Lower lobe of right lung (tissue), 2 donors: ENCODE results near the gene FGF18. TPM values are rescaled to one million over a fixed set of nuclear protein-coding genes. Genes with fewer than 3 reads are reported as not detected.

Source experiments
- ATAC-seq, 2 donors: fragments of 200-7000 bp; cut with Tn5 transposase; one replicate each; pipeline ENCODE4 v1.9.1; 2020 to 2022; ENCODE audit warnings: mild to moderate bottlenecking in 2 of 2, moderate library complexity in 2 of 2
- DNase-seq: peaks from one replicate; pipeline ENCODE4 v3.0.0-alpha.2; 2020
- H3K27ac ChIP-seq: fragments of 200-600 bp; one replicate; pipeline ENCODE4 v1.8.0; 2022
- H3K27me3 ChIP-seq: fragments of 200-600 bp; one replicate; pipeline ENCODE4 v1.8.0; 2022; ENCODE audit warnings: low read depth
- H3K36me3 ChIP-seq: fragments of 200-600 bp; one replicate; pipeline ENCODE4 v1.8.0; 2022; ENCODE audit warnings: mild to moderate bottlenecking
- H3K4me1 ChIP-seq: fragments of 200-600 bp; one replicate; pipeline ENCODE4 v1.8.0; 2022
- H3K4me3 ChIP-seq: fragments of 200-600 bp; one replicate; pipeline ENCODE4 v1.8.0; 2022; ENCODE audit warnings: mild to moderate bottlenecking
- H3K9me3 ChIP-seq: fragments of 200-600 bp; one replicate; pipeline ENCODE4 v1.8.0; 2022
- intact Hi-C: fragments of 100-400 bp; cut with DNase I; formaldehyde crosslinking; loops from one replicate; pipeline ENCODE4 v1.11.0; 2022
- total RNA-seq: library from RNA; stranded (reverse); fragmentation: NEBNext Ultra II Directional; extraction: Animal tissue kit (Norgen Biotek cat#: 25700); gene quantifications from one replicate; pipeline ENCODE4 v1.2.1, GENCODE V29; 2021
- TF ChIP-seq, protein P1 (sequence below): fragments of 200-600 bp; IDR thresholded peaks from one replicate; pipeline ENCODE4 v1.8.0; 2022; ENCODE audit warnings: antibody characterized with exemption, mild to moderate bottlenecking
- donor health status: DM: no; HTN: yes; CAD: no; lungs with severe emphysema.

FGF18 gene
- total RNA-seq, 1 donor from 2014 or later = 2.0 TPM

DNA sequence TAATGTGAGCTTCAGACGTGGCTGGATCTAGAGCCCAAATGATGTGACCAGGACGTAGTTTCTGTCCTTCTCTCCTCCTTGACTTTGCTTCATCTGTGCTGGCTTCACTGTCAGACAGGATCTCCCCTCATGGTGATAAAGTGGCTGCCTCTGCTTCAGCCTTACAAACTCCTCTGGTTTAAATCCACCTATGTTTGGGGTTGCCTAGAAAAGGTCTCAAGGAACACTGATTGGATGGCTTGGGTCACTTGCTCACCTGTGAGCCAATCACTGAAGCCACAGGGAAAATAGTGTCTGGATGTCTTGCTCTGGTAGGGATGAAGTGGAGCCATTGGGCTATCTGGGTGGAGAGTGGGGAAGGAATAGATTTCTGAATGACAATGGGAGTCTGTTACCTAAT is 36.1 kb downstream of the FGF18 start:
- Histone ChIP-seq H3K4me1 (peaks cover 4% of the 10 kb centered on the region), H3K27me3 (peaks cover 8% of the 10 kb centered on the region), H3K4me3 (no peak overlapping the region), H3K36me3 (no peaks in the 10 kb centered on the region), H3K9me3 (no peaks in the 10 kb centered on the region), H3K27ac (no peak overlapping the region)
- no peak for DNase-seq
- no peak for ATAC-seq
- intact Hi-C loops = no loop called here
- TF ChIP-seq, protein P1, sequence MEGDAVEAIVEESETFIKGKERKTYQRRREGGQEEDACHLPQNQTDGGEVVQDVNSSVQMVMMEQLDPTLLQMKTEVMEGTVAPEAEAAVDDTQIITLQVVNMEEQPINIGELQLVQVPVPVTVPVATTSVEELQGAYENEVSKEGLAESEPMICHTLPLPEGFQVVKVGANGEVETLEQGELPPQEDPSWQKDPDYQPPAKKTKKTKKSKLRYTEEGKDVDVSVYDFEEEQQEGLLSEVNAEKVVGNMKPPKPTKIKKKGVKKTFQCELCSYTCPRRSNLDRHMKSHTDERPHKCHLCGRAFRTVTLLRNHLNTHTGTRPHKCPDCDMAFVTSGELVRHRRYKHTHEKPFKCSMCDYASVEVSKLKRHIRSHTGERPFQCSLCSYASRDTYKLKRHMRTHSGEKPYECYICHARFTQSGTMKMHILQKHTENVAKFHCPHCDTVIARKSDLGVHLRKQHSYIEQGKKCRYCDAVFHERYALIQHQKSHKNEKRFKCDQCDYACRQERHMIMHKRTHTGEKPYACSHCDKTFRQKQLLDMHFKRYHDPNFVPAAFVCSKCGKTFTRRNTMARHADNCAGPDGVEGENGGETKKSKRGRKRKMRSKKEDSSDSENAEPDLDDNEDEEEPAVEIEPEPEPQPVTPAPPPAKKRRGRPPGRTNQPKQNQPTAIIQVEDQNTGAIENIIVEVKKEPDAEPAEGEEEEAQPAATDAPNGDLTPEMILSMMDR = no peak

DNA sequence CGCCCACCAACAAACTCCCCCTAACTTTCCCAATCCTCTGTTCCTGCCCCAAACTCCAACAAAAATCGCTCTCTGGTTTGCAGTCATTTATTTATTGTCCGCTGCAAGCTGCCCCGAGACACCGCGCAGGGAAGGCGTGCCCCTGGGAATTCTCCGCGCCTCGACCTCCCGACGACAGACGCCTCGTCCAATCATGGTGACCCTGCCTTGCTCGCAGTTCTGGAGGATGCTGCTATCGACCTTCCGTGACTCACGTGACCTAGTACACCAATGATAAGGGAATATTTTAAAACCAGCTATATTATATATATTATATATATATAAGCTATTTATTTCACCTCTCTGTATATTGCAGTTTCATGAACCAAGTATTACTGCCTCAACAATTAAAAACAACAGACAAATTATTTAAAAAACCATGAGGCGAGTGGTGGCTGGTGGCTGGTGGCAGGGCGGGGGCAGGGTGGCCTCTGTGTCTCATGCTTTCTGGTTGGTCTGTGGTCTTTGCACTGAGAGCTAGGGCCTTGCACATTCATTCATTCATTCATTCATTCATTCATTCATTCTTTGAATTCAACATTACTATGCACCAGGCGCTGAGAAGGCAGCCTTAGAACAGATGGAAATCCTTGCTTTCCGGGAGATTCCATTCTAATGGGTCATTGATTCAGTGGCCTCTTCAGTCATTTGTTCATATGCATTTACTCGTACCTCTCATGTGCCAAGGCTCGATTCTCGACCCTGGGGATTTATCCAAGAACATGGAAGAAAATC is 37.9 kb downstream of the FGF18 start:
- H3K36me3 ChIP-seq = no peaks in the 10 kb centered on the region
- DNase-seq (no peak), ATAC-seq (no peak)
- TF ChIP-seq, protein P1 = no peak
- H3K4me1 ChIP-seq = no peaks in the 10 kb centered on the region
- no peak overlapping the region for H3K27ac ChIP-seq
- no peaks in the 10 kb centered on the region for H3K9me3 ChIP-seq
- no peaks in the 10 kb centered on the region for H3K27me3 ChIP-seq
- intact Hi-C loops = no loop called here
- H3K4me3 ChIP-seq = no peak overlapping the region

DNA sequence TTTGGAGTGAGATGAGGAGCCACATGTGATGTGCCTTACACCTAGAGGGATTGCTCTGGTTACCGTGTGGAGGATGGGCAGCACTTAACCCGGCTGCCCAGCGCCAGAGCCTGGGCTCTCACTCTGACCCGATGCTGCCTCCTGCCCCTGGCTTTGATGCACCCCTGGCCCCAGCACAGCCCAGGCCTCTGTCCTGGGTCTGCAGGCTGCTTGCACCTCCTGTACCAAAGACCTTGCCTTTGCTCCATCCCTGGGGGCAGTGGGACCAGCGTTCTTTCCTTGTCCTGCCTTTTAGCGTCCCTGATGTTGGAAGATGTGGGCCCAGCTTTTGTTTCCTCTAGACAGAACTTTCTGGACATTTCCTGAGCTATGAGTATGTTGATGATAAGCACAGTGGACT is 40.4 kb downstream of the FGF18 start:
- ATAC-seq (no peak), DNase-seq (no peak)
- Histone ChIP-seq H3K27me3 (no peaks in the 10 kb centered on the region), H3K4me3 (no peak overlapping the region), H3K36me3 (no peaks in the 10 kb centered on the region), H3K9me3 (no peaks in the 10 kb centered on the region), H3K4me1 (no peaks in the 10 kb centered on the region), H3K27ac (no peak overlapping the region)
- TF ChIP-seq, protein P1 = no peak
- intact Hi-C loops = no loop called here

DNA sequence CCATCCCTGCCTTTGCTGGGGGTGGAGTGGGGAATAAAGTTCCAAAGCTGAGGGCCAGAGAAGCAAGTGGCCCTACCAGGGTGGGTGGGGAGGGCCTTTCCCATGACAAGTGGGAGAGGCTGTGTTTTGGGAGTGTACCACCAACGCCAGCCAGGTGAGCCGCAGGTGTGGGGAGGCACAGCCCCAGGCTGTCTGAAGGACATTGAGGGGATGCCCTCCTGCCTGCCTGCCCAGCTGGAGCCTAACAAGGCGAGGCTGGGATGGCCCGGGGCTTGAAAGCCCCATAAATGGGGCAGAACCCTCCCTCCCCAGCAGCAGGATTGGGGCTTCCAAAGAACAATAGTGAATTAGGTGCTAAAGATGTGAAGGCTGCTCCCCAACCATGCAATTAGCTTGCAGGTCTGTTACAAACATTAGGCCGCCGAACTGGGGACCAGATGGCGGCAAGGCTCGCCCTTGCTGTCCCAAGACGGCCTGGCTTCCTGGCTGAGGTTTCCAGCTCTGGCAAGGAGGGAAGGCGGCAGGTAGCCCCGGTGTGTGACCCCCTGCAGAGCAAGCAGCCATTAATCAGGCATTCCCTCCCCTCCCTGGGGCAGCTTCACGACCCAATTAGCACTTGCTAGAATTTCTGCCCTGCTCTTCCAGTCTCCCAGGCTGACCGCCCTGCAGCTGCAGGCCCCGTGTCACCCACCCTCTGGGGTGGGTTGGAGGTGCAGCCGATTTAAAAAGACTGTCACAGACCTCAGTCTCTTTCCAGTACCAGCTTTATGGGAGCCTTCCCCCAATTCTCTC is 42.9 kb downstream of the FGF18 start:
- Histone ChIP-seq H3K27ac (no peak overlapping the region), H3K4me3 (no peak overlapping the region), H3K9me3 (no peaks in the 10 kb centered on the region), H3K27me3 (no peaks in the 10 kb centered on the region), H3K36me3 (no peaks in the 10 kb centered on the region), H3K4me1 (no peaks in the 10 kb centered on the region)
- ATAC-seq = no peak
- TF ChIP-seq, protein P1 = no peak
- DNase-seq = no peak
- intact Hi-C loops = no loop called here

DNA sequence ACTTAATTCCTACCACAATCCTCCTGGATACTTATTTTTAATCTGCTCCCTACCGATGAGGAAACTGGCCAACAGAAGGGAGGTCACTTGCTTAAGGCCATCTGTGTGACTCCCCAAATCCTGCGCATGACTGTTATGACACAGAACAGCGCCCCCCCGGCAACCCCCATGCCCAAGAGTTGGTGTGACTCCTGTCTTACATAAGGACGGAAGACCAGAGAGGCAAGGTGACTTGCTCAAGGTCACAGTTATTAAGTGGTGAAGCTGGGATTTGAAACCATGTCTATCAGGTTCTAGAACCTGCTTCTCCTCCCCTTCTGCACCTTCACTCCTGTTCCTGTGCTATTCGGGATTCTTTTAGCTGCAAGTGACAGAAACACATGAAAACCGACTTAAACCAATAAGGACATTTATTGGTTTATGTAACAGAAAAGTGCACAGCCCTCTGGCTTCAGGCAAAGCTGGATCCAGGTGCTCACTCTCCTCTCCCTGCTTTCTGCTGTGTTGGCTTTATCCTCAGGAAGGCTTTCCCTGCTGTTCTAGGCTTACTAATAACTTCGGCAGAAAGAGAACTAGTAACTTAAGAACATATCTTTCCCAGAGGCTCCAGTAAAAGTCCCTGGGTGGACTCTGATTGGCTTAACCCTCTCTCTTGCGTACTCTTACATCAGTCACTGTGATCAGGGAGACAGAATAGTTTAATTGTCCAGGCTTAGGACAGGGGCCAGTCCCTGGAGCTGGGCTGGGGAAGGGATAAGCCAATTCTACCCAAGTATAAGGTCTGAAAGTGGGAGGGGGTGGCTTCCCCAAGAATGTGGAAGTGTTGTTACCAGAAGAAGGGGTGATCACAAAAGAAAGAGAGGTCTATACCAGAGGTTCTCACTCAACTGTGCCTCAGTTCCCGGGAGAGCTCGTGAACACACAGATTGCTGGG is 43.7 kb downstream of the FGF18 start:
- Histone ChIP-seq H3K27me3 (no peaks in the 10 kb centered on the region), H3K4me1 (no peaks in the 10 kb centered on the region), H3K27ac (no peak overlapping the region), H3K4me3 (no peak overlapping the region), H3K9me3 (no peaks in the 10 kb centered on the region), H3K36me3 (no peaks in the 10 kb centered on the region)
- DNase-seq = no peak
- intact Hi-C loops = no loop called here
- TF ChIP-seq, protein P1 = no peak
- no peak for ATAC-seq
